Activated naive CD8-positive, alpha-beta T cell treated with anti-CD3 and anti-CD28 coated beads for 36 hours (primary cell): Measurements from ENCODE around the gene LGALS4. TPM values are rescaled to one million over a fixed set of nuclear protein-coding genes. Genes with fewer than 3 reads are reported as not detected.
"Not testable (repeated sequence)": the region's sequence is repeated elsewhere in the genome, so short reads cannot be mapped to it uniquely, and the experiment has no call there.

Experiments used
- DNase-seq: peaks from one replicate; pipeline ENCODE4 v3.0.0; 2021
- H3K27ac Mint-ChIP-seq: one replicate; pipeline ENCODE4 v1.8.0; 2022; ENCODE audit warnings: mild to moderate bottlenecking, moderate library complexity, mixed read lengths
- H3K27me3 Mint-ChIP-seq: one replicate; pipeline ENCODE4 v1.8.0; 2022; ENCODE audit warnings: mild to moderate bottlenecking, mixed read lengths
- H3K36me3 Mint-ChIP-seq: one replicate; pipeline ENCODE4 v1.8.0; 2021; ENCODE audit warnings: mild to moderate bottlenecking, mixed read lengths
- H3K4me1 Mint-ChIP-seq: one replicate; pipeline ENCODE4 v1.8.0; 2021; ENCODE audit warnings: mixed read lengths
- H3K4me3 Mint-ChIP-seq: one replicate; pipeline ENCODE4 v1.8.0; 2022; ENCODE audit warnings: mild to moderate bottlenecking, moderate library complexity, mixed read lengths
- H3K9me3 Mint-ChIP-seq: one replicate; pipeline ENCODE4 v1.8.0; 2022; ENCODE audit warnings: mixed read lengths
- total RNA-seq, 2 experiments: library from RNA; stranded (reverse); gene quantifications; one replicate each; pipeline ENCODE4 v1.2.3, GENCODE V29; 2021

Gene LGALS4
- total RNA-seq, 2 experiments from 2014 or later, result 0.33 to 0.56 TPM

GRCh38 chr19:38799104-38799503, 13.6 kb downstream of the LGALS4 start:
- Mint-ChIP-seq H3K27me3 (no peaks in the 10 kb centered on the region), H3K9me3 (no peaks in the 10 kb centered on the region), H3K4me3 (no peak overlapping the region), H3K36me3 (no peaks in the 10 kb centered on the region), H3K4me1 (no peaks in the 10 kb centered on the region), H3K27ac (no peak overlapping the region)
- no peak for DNase-seq

GRCh38 chr19:38797781-38798180, 15.0 kb downstream of the LGALS4 start:
- H3K36me3 Mint-ChIP-seq, DNase-seq, H3K4me3 Mint-ChIP-seq, H3K4me1 Mint-ChIP-seq, H3K27me3 Mint-ChIP-seq, H3K27ac Mint-ChIP-seq, H3K9me3 Mint-ChIP-seq: not testable (repeated sequence)

- H3K4me1 Mint-ChIP-seq, result peaks cover 3% of the 10 kb centered on the region
- H3K36me3 Mint-ChIP-seq, result no peaks in the 10 kb centered on the region
- no peaks in the 10 kb centered on the region for H3K27me3 Mint-ChIP-seq
- no peak overlapping the region for H3K27ac Mint-ChIP-seq
- no peaks in the 10 kb centered on the region for H3K9me3 Mint-ChIP-seq
- H3K4me3 Mint-ChIP-seq, result no peak overlapping the region
- DNase-seq, result no peak
These were observed 16.6 kb downstream of the LGALS4 start for GRCh38 chr19:38796154-38796553.

GRCh38 chr19:38795549-38795948, 17.2 kb downstream of the LGALS4 start:
- Mint-ChIP-seq H3K9me3 (no peaks in the 10 kb centered on the region), H3K4me1 (peaks cover 3% of the 10 kb centered on the region), H3K36me3 (no peaks in the 10 kb centered on the region), H3K27ac (no peak overlapping the region), H3K27me3 (no peaks in the 10 kb centered on the region), H3K4me3 (no peak overlapping the region)
- DNase-seq, result no peak

- H3K36me3 Mint-ChIP-seq, result no peaks in the 10 kb centered on the region
- H3K27me3 Mint-ChIP-seq, result no peaks in the 10 kb centered on the region
- H3K4me1 Mint-ChIP-seq, result peaks cover 3% of the 10 kb centered on the region
- H3K4me3 Mint-ChIP-seq, result no peak overlapping the region
- H3K9me3 Mint-ChIP-seq, result no peaks in the 10 kb centered on the region
- DNase-seq, result no peak
- no peak overlapping the region for H3K27ac Mint-ChIP-seq
These were observed 19.1 kb downstream of the LGALS4 start for GRCh38 chr19:38793671-38794070.

- Mint-ChIP-seq H3K36me3 (no peaks in the 10 kb centered on the region), H3K4me3 (no peak overlapping the region), H3K9me3 (no peaks in the 10 kb centered on the region), H3K27ac (no peak overlapping the region), H3K27me3 (no peaks in the 10 kb centered on the region), H3K4me1 (peaks cover 3% of the 10 kb centered on the region)
- no peak for DNase-seq
These were observed 19.6 kb downstream of the LGALS4 start for GRCh38 chr19:38793177-38793576.

- Mint-ChIP-seq H3K27me3 (no peaks in the 10 kb centered on the region), H3K36me3 (no peaks in the 10 kb centered on the region), H3K27ac (no peak overlapping the region), H3K4me3 (peak overlapping the region; percentile 25), H3K9me3 (no peaks in the 10 kb centered on the region), H3K4me1 (peaks cover 3% of the 10 kb centered on the region)
- DNase-seq, result peak; percentile 67
These were observed 20.3 kb downstream of the LGALS4 start for GRCh38 chr19:38792250-38793111.

- H3K4me1 Mint-ChIP-seq, H3K4me3 Mint-ChIP-seq, H3K36me3 Mint-ChIP-seq, H3K27me3 Mint-ChIP-seq, H3K9me3 Mint-ChIP-seq, H3K27ac Mint-ChIP-seq, DNase-seq: not testable (repeated sequence)
These were observed 21.2 kb downstream of the LGALS4 start for GRCh38 chr19:38791451-38792064.

- H3K36me3 Mint-ChIP-seq, H3K4me1 Mint-ChIP-seq, H3K27me3 Mint-ChIP-seq, H3K9me3 Mint-ChIP-seq, H3K27ac Mint-ChIP-seq, DNase-seq, H3K4me3 Mint-ChIP-seq: not testable (repeated sequence)
These were observed 22.0 kb downstream of the LGALS4 start for GRCh38 chr19:38790507-38791403.

- no peaks in the 10 kb centered on the region for H3K36me3 Mint-ChIP-seq
- H3K9me3 Mint-ChIP-seq, result no peaks in the 10 kb centered on the region
- H3K4me1 Mint-ChIP-seq, result peaks cover 3% of the 10 kb centered on the region
- H3K27ac Mint-ChIP-seq, result no peak within 1 kb of the TSS
- H3K27me3 Mint-ChIP-seq, result no peaks in the 10 kb centered on the region
- H3K4me3 Mint-ChIP-seq, result no peak within 1 kb of the TSS
- no peak for DNase-seq
These were observed 24.1 kb downstream of the LGALS4 start, which contains the start of gene LGALS7B for GRCh38 chr19:38788478-38789243. LGALS7B (plus strand) TSS chr19:38789200; CDS start chr19:38789227, 27 bp downstream.

GRCh38 chr19:38786572-38787265, 26.0 kb downstream of the LGALS4 start:
- no peaks in the 10 kb centered on the region for H3K36me3 Mint-ChIP-seq
- H3K27me3 Mint-ChIP-seq, result no peaks in the 10 kb centered on the region
- no peaks in the 10 kb centered on the region for H3K4me1 Mint-ChIP-seq
- no peak for DNase-seq
- no peaks in the 10 kb centered on the region for H3K9me3 Mint-ChIP-seq
- H3K4me3 Mint-ChIP-seq, result no peak overlapping the region
- no peak overlapping the region for H3K27ac Mint-ChIP-seq

- not testable (repeated sequence) for H3K9me3 Mint-ChIP-seq, H3K27me3 Mint-ChIP-seq, H3K4me3 Mint-ChIP-seq, DNase-seq, H3K4me1 Mint-ChIP-seq, H3K36me3 Mint-ChIP-seq, H3K27ac Mint-ChIP-seq
These were observed 26.7 kb downstream of the LGALS4 start for GRCh38 chr19:38786061-38786460.

GRCh38 chr19:38785187-38785699, 27.5 kb downstream of the LGALS4 start:
- DNase-seq, result no peak
- no peak overlapping the region for H3K4me3 Mint-ChIP-seq
- H3K9me3 Mint-ChIP-seq, result no peaks in the 10 kb centered on the region
- H3K27me3 Mint-ChIP-seq, result no peaks in the 10 kb centered on the region
- H3K36me3 Mint-ChIP-seq, result no peaks in the 10 kb centered on the region
- H3K27ac Mint-ChIP-seq, result no peak overlapping the region
- no peaks in the 10 kb centered on the region for H3K4me1 Mint-ChIP-seq

GRCh38 chr19:38784224-38784623, 28.5 kb downstream of the LGALS4 start:
- Mint-ChIP-seq H3K36me3 (no peaks in the 10 kb centered on the region), H3K9me3 (no peaks in the 10 kb centered on the region), H3K27me3 (no peaks in the 10 kb centered on the region), H3K4me3 (no peak overlapping the region), H3K27ac (no peak overlapping the region), H3K4me1 (no peaks in the 10 kb centered on the region)
- DNase-seq, result no peak
